CD4-positive, alpha-beta T cell treated with Interleukin-10 for 1 hour (primary cell): ENCODE data around the gene JMJD1C.
A peak's percentile ranks its signal among the peaks of the same experiment; 100 is the strongest.
"Not testable (repeated sequence)": the region's sequence is repeated elsewhere in the genome, so short reads cannot be mapped to it uniquely, and the experiment has no call there.

Source experiments
- DNase-seq: peaks from one replicate; pipeline ENCODE4 v3.0.0-alpha.2; 2020

The JMJD1C gene

DNA sequence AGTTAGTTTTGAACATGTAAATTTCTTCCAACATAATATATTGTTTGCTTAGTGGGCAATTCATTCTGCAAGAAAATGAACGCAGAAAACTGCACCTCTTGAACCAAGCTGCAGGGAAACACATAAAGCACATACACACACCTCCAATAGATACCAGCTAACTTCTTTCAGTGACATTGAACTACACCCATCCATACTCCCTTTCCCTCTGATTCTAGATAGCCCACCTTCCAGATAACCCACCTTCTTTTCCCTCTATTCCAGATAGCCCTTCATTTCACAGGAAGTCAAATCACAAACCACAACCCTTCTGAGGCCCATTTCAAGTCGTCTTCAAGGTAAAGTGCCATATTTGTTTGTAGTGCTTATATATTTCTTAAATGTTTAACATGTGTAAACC is 304.2 kb downstream of the JMJD1C start:
- DNase-seq: no peak

DNA sequence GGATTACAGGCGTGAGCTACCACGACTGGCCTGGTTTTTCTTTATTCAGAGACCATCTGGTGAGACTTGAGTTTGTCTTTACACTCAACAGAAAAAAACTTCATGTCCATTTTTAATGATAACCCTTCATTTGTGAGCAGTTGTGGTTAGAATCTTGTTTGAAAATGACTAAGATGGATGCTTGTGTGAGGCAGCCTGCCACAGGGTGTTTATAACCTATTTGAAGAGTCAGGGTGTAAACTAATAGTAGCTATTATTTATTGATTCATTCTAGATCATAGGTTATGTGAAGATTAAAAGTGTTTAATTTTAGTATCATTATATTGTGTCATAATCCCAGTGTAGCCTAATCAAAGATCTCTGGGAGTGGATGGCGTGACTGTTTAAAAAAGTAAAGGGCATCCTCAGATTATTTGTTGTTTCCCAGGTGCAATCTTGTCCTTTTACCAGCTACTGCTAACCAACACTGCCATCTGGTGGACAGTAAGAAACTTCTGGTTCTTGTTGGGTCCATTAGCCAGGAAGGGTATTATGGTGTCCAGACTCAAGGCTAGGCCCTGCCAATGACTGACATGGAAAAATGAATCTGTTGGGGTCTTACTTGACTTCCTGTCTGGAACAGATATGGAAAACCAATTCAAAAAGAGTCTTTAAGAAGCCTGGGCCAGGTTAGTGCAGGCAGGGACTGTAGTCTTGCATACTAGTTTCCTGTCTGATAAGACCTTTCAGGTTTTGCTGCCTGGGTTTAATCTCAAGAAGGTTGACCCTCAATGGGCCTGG is 307.7 kb downstream of the JMJD1C start:
- DNase-seq: peak; percentile 75

DNA sequence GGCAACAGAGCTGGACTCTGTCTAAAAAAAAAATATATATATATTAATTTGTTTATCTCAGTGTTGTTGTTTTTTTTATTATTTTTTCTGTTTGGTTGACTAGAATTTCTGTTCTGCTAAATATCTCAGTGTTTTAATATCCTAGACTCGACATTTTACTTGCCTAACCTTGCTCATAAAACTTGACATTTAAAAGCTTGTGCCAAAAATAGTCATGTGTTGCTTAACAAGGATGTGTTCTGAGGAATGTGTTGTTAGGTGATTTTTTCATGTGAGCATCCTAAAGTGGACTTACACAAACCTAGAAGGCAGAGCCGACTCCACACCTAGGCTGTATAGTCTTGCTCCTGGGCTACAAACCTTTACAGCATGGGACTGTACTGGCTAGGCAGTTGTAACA is 309.5 kb downstream of the JMJD1C start:
- DNase-seq: no peak

DNA sequence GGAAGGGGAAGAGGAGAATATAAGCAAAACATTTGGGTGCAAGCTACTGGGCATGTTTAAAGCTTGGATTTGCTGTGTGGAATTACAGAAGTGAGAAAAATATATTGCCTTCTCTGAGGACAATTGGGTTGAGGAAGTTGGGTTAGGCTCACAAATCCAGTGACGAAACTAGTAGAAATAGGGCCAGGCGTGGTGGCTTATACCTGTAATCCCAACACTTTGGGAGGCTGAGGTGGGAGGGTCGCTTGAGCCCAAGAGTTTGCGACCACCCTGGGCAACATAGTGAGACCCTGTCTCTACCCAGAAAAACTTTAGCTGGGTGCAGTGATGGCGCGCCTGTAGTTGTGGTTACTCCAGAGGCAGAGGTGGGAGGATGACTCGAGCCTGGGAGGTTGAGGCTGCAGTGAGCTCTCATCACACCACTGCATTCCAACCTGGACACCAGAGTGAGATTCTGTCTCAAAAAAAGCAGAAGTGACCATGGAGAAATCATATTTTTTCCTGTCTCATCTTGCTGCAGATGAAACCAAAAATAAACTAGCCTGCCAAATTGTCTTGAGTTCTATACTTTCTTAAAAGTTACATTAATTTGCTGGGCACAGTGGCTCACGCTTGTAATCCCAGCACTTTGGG is 310.3 kb downstream of the JMJD1C start:
- no peak for DNase-seq

DNA sequence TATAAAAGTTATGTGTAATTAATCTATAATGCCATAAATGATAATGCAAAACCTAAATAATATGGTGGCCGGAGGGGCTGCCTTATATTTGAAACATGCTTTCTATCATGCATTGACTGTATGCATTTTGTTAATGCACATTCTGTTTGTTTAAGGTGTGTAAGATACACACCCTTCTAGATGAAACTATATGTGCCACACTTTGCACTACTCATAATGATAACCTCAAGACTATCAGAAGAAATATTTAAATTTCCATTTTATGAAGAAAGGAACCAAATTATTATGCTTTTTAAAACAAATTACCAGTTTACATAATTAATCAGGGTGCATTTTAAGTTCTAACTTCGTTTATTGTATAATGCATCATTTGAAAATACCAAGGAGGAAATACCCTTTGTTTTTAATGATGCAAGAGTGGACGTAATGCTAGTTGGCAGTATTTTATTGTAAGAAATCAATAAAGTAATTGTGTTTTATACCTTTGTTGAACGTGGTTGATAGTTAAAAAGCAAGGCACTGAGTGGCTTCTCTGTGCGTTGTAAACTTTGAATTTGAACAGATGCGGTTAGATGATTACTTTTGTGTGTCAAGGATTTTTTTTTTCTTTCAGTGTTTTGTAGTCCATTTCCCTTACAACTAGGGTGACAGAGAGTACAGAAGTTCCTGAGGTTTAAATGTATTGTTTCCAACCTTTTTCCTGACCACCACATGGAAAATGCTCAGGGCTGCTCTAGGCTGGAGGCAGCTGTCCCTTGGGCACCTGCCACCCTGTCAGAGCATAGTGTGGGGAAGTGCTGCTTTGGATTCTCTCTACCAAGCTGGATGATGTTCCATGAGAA is 311.0 kb downstream of the JMJD1C start:
- DNase-seq: no peak

DNA sequence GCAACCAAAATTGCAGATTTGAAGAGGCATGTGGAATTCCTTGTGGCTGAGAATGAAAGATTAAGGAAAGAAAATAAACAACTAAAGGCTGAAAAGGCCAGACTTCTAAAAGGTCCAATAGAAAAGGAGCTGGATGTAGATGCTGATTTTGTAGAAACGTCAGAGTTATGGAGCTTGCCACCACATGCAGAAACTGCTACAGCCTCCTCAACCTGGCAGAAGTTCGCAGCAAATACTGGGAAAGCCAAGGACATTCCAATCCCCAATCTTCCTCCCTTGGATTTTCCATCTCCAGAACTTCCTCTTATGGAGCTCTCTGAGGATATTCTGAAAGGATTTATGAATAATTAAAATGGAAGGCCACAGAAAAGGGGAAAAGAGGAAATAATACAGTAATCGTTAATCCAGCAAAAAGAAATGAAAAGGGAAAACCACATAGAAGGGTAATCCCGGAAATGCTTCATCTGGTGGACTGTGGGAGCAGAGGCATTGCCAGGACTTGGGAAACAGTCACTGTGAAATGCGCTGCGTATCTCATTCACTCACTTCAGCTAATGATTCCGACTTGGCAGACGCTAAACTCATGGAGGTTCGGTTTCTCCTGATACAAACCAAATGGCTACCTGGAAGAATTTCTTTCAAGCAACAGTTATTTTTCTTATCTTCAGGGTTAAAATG is 311.8 kb downstream of the JMJD1C start:
- not testable (repeated sequence) for DNase-seq

DNA sequence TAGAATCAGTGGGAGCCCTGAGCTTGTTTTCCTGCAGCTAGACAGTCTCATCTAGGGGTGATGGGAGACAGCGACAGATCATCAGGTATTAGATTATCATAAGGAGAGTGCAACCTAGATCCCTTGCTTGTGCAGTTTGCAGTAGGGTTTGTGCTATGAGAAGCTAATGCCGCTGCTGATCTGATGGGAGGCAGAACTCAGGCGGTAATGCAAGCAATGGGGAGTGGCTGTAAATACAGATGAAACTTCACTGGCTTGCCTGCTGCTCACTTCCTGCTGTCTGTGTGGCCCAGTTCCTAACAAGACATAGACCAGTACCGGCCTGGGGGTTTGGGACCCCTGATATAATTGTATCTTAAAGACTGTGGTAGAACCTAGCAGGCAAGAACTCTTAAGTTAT is 315.0 kb downstream of the JMJD1C start:
- DNase-seq: no peak

DNA sequence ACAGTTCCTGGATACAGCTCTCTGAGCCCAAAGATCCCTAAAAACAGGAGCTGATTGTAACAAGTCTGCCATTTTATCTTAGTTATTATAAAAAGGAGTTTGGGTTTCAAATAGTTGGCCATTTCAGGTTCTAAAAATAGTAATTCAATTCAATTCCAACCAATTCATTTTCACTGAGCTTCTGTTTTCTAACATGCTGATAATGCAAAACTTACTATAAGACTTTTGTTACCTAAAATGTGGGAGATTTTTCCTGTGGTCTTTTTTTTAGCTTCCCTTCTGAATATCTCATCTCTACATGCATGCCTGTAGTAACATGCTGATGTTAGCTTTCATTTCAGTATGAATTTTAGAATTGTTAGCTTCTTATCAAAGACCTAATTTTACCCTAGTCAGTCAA is 319.3 kb downstream of the JMJD1C start:
- no peak for DNase-seq

DNA sequence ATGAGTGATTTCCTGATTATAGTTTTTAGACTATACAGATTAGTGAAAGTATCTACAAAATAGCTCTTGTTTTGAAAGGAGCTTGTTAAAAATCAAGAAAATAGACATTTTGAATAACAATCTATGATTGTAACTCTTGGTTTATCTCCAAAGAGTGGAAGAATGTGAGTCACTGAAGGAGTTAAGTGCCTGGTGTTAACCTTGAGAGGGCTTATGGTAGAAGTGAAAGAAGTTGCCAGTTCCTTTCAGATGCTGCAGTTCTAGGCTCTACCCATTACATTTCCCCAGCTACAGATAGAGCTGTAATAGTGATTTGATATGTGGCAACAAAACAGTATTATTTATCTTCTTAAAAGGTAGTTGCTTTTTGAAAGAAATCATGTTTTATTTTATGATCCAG is 320.0 kb downstream of the JMJD1C start:
- DNase-seq: no peak

DNA sequence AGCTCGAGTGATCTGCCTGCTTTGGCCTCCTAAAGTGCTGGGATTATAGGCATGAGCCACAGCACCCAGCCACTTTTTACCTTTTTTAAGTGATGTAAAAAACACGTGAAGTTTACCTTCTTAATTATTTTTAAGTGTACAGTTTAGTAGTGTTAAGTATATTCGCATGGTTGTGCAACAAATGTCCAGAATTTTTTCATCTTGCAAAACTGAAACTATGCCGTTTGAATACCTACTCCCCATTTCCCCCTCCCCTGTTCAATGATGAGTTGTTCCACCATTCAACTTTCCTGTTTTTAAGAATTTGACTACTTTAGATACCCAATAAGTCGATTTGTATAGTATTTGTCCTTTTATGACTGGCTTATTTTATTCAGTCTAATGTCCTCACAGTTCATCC is 321.8 kb downstream of the JMJD1C start:
- no peak for DNase-seq

DNA sequence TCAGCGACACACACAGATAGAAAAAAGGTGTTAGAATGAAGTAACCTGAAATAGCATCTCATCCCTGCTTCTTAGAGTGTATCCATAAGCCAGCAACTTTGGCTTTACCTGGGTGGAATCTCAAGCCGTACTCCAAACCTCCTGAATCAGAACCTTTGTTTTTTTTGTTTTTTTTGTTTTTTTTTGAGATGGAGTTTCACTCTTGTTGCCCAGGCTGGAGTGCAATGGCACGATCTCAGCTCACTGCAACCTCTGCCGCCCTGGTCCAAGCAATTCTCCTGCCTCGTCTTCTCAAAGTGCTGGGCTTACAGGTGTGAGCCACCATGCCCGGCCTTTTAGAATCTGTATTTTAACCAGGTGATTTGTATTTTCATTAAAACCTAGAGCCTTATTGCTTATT is 323.6 kb downstream of the JMJD1C start:
- DNase-seq: no peak

DNA sequence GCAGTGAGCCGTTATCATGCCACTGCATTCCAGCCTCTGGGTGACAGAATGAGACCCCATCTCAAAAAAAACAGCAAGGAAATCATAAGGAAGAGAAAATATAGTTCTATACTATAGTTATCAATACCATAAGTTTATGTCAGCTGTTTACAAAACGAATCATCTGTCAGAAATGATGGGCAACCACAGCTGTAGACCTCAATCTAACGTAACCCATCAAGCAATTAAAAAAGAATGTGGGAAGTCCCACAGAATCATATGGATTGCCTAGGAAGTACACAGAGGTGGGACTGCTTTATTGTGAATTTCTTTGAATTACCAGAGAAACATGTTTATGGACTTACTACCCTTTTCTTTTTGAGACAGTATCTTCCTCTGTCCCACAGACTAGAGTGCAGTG is 325.7 kb downstream of the JMJD1C start:
- no peak for DNase-seq

DNA sequence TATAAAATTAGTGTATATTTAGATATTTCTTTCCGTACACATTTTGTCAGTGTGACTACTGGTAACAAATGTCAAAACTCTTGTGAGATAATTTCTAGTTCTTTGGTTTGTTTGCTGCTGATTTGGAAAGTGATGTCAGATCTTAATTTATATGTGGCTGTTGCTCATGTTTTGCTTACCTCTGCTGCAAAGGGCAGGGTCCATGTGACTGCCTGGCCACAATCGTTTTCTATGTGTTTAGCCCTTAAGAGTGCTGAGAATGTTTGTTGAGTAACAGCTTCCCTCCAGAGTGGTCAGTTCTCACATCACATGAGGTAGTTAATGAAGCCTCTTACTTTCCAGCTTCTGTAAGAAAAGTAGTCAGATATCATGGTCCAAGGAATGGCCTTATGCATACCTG is 328.5 kb downstream of the JMJD1C start:
- DNase-seq: no peak

DNA sequence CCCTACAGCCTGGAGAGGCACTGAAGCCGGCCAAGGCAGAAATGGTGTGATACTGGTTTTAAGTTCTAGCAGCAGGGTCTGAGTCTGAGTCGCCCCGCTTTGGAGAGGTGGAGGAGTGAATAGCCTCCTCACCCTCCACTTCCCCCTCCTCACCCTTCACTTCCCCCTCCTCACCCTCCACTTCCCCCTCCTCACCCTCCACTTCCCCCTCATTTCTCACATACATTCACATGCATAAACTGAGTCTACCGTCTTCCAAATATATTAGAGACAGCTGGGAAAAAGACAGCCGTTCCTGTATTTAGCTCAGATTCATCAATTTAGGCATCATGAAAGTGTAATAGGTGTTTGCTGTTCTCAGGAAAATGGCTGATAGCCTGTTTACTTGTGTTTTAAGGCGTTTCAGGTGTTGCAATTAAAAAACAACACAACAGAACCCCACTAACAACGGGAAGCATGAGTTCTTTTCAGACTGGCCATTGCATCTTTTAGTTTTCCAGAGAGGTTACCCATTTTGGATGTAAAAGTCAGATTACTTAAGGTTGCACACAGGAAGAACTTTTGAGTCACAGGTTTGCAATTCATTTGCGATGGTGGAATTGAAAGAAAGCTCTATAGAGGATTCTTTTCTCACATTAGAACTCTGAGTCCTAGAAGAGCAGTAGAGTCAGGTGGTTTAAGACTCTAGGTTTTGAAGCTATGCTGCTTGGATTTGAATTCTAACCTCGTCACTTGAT is 331.8 kb downstream of the JMJD1C start:
- DNase-seq: peak; percentile 8

DNA sequence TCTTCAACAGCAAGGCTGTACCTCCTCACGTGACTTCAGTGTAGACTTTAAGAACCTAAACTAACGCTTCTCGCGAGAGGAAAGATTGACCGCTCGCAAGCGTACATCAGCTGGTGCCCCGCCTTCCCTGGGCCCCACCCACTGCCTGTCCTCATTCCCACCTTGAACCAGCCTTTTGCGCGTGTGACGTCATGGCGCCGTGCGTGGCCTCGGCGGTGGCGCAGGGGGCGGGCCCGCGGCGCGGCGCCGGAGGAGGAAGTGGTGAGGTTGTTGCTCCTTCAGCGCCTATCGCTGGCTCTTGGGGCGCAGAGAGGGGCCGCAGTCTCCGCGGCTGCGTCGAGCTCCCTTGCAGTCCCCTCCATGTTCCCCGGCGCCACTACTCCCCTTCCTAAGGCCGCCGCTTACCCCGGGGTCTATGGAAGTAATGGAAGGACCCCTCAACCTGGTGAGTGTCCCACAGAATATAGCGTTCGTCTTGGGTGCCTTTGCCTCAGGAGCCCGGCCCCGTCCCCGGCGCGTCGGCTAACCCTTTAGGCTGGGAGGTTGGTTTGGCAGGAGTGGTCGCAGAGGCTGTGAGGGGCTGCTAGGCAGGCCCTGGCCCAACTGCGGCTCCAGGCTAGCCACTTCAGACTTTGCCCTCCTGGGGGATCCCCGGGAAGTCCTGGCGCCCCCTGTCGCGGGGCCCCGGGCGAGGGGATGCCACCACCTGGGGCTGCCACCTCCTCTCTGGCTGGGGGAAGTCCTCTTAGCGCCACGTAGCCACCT is 332.5 kb downstream of the JMJD1C start, which contains the start of gene NRBF2:
Gene NRBF2 (plus strand): TSS at position 273 of the 765 bp plus-strand sequence. CDS start 143 bp downstream, at position 416.
- peak; percentile 98 for DNase-seq

DNA sequence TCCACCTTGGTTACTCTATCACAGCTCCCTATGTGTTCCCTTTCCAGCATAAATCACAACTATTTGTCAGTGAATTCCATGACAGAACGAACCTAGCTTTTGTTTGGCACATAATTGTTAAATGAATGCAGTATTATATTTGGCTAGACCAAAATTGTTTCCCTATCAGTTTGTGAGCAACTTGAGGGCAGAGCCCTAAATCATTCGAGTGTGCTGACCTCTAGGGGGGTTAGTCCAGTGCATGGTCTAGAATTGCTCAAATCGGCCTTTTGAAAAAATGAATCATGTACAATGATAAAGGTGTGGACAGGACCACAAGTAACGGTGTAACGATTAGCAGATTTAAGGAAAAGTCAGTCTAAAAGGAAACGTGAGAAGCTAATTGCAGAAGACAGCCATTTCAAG is 333.1 kb downstream of the JMJD1C start:
- no peak for DNase-seq

DNA sequence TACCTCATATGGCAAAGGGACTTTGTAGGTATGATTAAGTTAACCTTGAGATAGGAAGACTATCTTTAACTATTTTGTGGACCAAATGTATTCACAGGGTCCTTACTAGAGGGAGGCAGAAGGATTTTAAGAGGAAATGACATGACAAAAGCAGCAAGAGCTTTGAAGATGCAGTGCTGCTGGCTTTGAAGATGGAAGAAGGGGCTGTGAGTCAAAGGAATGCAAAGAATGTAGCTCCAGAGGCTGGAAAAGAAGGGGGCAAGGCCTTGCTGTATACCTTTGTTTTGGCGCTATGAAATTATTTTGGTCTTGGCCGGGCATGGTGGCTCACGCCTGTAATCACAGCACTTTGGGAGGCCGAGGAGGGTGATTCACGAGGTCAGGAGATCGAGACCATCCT is 335.9 kb downstream of the JMJD1C start:
- no peak for DNase-seq

DNA sequence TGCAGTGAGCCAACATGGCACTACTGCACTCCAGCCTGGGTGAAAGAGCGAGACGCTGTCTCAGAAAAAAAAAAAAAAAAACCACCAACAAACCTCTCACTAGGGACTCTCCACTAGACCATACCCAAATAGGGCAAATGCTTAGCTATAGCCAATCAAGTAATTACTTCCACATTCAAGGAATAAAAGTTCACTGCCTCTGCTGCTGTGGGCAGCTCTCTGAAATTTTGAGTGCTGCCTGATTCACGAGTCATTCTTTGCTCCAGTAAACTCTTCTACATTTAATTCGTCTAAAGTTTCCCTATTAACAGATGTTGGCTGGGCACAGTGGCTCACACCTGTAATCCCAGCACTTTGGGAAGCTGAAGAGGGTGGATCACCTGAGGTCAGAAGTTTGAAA is 337.3 kb downstream of the JMJD1C start:
- no peak for DNase-seq

DNA sequence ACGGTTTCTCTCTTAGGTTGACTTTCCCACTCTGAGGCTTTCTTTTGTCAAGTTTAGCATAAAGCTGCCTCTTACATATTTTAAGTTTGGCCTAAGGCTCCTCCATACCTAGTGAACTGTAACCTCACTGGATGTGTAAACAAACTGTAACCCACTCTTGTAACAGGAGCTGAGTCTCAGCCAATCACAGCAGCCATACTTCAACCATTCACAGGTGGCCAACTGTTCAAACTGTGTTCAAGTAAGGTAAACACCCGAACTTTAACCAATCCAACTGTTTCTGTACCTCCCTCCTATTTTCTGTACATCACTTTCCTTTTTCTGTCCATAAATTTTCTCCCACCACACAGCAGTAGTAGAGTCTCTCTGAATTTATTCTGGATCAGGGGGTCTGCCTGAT is 340.3 kb downstream of the JMJD1C start:
- no peak for DNase-seq

DNA sequence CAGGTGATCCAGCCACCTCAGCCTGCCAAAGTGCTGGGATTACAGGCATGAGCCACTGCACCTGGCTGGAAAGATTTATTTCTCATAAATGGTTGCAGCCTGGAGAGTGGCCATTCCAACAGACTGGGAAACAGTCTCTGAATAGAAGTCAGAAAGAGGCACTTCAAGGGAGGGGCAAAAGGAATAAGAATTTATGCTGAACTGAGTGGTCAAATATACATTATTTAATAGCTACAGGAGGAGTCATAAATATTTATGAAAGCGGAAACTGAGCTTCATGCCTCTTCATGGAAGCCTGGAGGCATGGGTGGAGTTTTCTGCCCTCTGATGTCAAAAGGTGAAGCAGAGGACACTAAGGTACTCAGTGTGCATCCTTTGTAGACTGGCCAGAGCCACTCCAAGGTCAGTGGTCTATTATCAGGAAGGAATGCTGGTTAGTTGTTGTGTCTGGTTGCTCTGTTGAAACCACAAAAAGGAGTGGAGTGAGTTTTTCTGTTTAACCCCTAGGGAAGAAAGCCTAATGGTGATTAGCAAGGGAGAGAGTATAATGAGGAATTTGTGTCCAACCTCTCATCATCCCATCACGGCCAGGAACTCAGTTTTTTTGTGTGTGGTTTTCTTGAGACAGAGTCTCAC is 341.9 kb downstream of the JMJD1C start:
- DNase-seq: no peak

DNA sequence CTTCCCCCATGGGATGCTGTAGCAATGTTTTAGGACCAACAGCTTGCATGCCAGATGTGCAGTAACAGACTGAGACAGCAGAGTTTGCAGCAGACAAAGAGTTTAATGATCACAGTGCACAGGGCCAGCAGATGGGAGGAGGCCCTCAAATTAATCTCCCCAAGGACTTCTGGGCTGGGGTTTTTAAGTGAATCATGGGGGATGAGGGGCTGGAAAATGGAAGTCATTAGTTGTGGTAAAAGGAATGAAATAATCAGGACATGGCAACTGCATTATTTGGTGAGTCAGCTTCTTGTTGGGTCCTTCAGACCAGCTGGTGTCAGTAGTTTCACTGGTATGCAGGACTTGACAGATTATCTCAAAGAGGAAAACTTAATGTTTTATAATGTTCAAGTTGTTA is 345.2 kb downstream of the JMJD1C start:
- no peak for DNase-seq
